Measurements from ENCODE around the gene PACSIN3.
A peak's percentile ranks its signal among the peaks of the same experiment; 100 is the strongest.

Gene PACSIN3

GRCh38 chr11:47225552-47226400 lies 39.5 kb upstream of the PACSIN3 start:
- ChIA-PET CTCF (no interaction called here), POLR2A (ENCODE audit: low non-redundant PET) (no interaction called here)
- H3K27ac ChIP-seq = peak overlapping the region; percentile 32
- TF ChIP-seq, protein P1, sequence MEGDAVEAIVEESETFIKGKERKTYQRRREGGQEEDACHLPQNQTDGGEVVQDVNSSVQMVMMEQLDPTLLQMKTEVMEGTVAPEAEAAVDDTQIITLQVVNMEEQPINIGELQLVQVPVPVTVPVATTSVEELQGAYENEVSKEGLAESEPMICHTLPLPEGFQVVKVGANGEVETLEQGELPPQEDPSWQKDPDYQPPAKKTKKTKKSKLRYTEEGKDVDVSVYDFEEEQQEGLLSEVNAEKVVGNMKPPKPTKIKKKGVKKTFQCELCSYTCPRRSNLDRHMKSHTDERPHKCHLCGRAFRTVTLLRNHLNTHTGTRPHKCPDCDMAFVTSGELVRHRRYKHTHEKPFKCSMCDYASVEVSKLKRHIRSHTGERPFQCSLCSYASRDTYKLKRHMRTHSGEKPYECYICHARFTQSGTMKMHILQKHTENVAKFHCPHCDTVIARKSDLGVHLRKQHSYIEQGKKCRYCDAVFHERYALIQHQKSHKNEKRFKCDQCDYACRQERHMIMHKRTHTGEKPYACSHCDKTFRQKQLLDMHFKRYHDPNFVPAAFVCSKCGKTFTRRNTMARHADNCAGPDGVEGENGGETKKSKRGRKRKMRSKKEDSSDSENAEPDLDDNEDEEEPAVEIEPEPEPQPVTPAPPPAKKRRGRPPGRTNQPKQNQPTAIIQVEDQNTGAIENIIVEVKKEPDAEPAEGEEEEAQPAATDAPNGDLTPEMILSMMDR (conservative IDR thresholded peaks at IDR 0.05; ENCODE audit: low read depth) = no peak
- no peak for DNase-seq (ENCODE audit: low spot score)

- TF ChIP-seq, protein P1 (conservative IDR thresholded peaks at IDR 0.05; ENCODE audit: low read depth) = no peak
- CTCF ChIA-PET = no interaction called here
- DNase-seq (ENCODE audit: low spot score) = no peak
- POLR2A ChIA-PET (ENCODE audit: low non-redundant PET) = no interaction called here
- H3K27ac ChIP-seq = no peak overlapping the region
Measured at GRCh38 chr11:47222696-47223095, 36.5 kb upstream of the PACSIN3 start.

DNA sequence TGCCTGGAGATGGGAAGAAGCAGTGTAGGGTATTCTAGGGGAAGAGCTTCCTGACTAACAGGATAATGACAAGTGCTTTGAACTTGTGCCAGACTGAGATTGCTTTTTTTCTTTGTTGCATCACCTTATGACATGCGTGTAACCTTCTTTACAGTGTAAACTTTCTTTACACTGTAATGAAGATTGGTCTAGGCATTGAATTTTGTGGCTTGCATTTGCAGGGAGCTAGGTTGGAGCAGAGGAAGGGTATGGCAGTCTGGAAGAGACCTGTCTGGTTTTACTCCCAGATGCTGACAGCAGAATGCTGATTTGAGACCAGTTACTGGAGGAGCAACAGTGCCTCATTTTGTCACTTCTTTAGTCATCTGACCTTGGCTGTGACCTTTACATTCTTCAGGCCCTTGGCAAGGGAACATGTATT lies 34.2 kb upstream of the PACSIN3 start:
- TF ChIP-seq, protein P1 (conservative IDR thresholded peaks at IDR 0.05; ENCODE audit: low read depth) = no peak
- peak overlapping the region; percentile 57 for H3K27ac ChIP-seq
- ChIA-PET POLR2A (ENCODE audit: low non-redundant PET) (interaction anchor here (0.9 kb wide), 1 partner anchor 13 kb away, joined by 5 read pairs; no protein-coding TSS in a partner anchor), CTCF (interaction anchor here (0.7 to 1.1 kb wide), 2 partner anchors 10 to 35 kb away, joined by 3 to 9 read pairs; no protein-coding TSS in a partner anchor)
- DNase-seq (ENCODE audit: low spot score) = no peak

DNA sequence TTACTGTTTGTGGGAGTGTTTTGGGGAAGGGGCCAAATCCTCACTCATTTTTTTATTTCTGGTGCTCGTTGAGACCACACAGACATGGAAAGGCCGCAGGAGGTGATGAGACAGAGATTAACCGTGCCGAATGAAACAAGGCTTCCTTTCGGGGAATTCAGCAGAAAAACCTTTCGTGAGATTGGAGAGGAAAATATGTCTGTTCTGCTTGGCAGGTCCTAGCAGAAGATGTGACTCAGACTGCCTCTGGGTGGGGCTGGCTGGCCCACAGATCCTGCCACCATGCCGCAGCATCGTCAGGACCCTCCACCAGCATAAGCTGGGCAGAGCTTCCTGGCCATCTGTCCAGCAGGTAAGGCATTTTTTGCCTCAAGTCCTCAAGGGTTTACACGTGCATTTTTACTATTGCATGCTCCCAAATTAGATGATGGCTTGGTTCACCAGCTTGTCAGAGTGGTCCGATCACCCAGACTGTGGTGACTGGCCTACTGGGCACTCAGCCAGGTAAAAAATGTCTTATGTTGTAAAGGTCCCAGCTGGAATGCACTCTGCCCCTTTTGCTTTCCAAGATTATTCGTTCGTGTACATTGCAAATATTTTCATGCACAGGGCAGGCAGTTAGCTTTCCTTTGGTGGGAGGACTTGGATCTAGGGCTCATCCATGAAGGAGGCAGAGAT lies 30.0 kb upstream of the PACSIN3 start:
- peak; percentile 61 for DNase-seq (ENCODE audit: low spot score)
- TF ChIP-seq, protein P1 (conservative IDR thresholded peaks at IDR 0.05; ENCODE audit: low read depth) = no peak
- peak overlapping the region; percentile 99 for H3K27ac ChIP-seq
- ChIA-PET POLR2A (ENCODE audit: low non-redundant PET) (interaction anchor here (0.5 to 3.2 kb wide), 4 partner anchors 22 to 605 kb away, joined by 5 to 70 read pairs (median 10); partner anchors contain the start of gene PACSIN3), CTCF (interaction anchor here (0.7 to 2.6 kb wide), 4 partner anchors 12 to 37 kb away, joined by 3 to 11 read pairs (median 4); no protein-coding TSS in a partner anchor)

GRCh38 chr11:47215366-47215910 lies 29.2 kb upstream of the PACSIN3 start:
- TF ChIP-seq, protein P1 (conservative IDR thresholded peaks at IDR 0.05; ENCODE audit: low read depth) = no peak
- ChIA-PET POLR2A (ENCODE audit: low non-redundant PET) (interaction anchor here (1.3 to 3.2 kb wide), 4 partner anchors 21 to 37 kb away, joined by 3 to 70 read pairs (median 10); partner anchors contain the start of gene PACSIN3), CTCF (interaction anchor here (1.7 to 2.6 kb wide), 2 partner anchors 30 to 36 kb away, joined by 6 to 11 read pairs; no protein-coding TSS in a partner anchor)
- peak overlapping the region; percentile 99 for H3K27ac ChIP-seq
- DNase-seq (ENCODE audit: low spot score) = no peak
